HL-60 (cell line): ENCODE results near the gene STK24.

Source experiments
- CTCF ChIP-seq: IDR thresholded peaks from one replicate; pipeline ENCODE4 v1.5.1; 2011; ENCODE audit warnings: low read length, control low read depth, inconsistent platforms; ENCODE audit not compliant: insufficient read depth
- GABPA ChIP-seq: IDR thresholded peaks from 2 replicates; pipeline ENCODE4 v1.6.1; 2012; ENCODE audit warnings: low read depth
- POLR2AphosphoS5 ChIP-seq: IDR thresholded peaks from 2 replicates; pipeline ENCODE4 v1.6.1; 2012; ENCODE audit warnings: low read depth
- REST ChIP-seq: IDR thresholded peaks from 2 replicates; pipeline ENCODE4 v1.6.1; 2012; ENCODE audit warnings: low read depth; ENCODE audit not compliant: insufficient replicate concordance
- SPI1 ChIP-seq: IDR thresholded peaks from 2 replicates; pipeline ENCODE4 v1.6.1; 2012; ENCODE audit warnings: low read depth, mild to moderate bottlenecking, borderline replicate concordance

GRCh38 chr13:98450026-98450425 is 126.9 kb downstream of the STK24 start:
- TF ChIP-seq POLR2AphosphoS5 (no peak), CTCF (no peak), SPI1 (no peak), REST (no peak), GABPA (no peak)
